ENCODE data around the gene REV3L. TPM values are rescaled to one million over a fixed set of nuclear protein-coding genes. Genes with fewer than 3 reads are reported as not detected.

Gene REV3L
- total and polyA plus RNA-seq, 2 donors (not counting 3 experiments of a cell fraction or from before 2014, with no cell fraction given), result 6.0 to 22.7 TPM

DNA sequence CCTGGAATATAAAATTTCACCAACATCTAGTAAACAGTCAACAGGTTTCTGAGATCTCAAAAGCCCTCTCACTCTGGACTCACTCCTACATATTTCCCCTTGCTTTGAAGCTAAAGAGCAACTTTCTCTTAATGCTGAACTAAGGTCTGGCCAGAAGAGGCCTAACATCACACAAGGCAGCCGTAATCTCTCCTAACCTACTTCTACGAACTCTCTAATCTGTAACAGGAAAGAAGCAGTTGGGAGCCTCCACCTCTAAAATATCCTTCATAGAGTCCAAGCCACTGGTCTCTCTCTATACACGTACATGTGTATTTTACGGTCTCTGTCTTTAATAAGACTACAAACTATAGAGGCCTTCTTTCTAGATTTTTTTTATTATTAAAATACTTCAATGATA, 72.0 kb downstream of the REV3L start:
- dilution Hi-C loops (cut with MboI; ENCODE audit: extremely low pct_ligation_motif_present, low sequenced_read_pairs) (no loop called here), intact Hi-C loops (cut with micrococcal nuclease) (no loop called here)
- CTCF ChIA-PET, result interaction anchor here (1.1 to 1.8 kb wide), 2 partner anchors 14 to 67 kb away, joined by 3 to 10 read pairs; no protein-coding TSS in a partner anchor
- H3K36me3 ChIP-seq (ENCODE audit: control insufficient read depth in 2 of 2, extremely low read depth in 1 of 2, insufficient read depth in 2 of 2, low read length in 2 of 2), result peaks cover 0 to 3% of the 10 kb centered on the region in 2 experiments
- H3K79me2 ChIP-seq (ENCODE audit: control insufficient read depth, insufficient read depth, low read length), result no peaks in the 10 kb centered on the region
- no peaks in the 10 kb centered on the region for H3K9me1 ChIP-seq (replicated peaks; ENCODE audit: control insufficient read depth, extremely low read depth, insufficient read depth, low read length)
- TF ChIP-seq POLR2AphosphoS5 (IDR thresholded peaks at IDR 0.05; ENCODE audit: insufficient read depth, low read depth, low read length) (no peak), POLR2A (IDR thresholded peaks at IDR 0.05; ENCODE audit: low read depth, low read length) (no peak), MYC (IDR thresholded peaks at IDR 0.05; ENCODE audit: low read depth, low read length) (no peak)
- TF ChIP-seq, protein P1, sequence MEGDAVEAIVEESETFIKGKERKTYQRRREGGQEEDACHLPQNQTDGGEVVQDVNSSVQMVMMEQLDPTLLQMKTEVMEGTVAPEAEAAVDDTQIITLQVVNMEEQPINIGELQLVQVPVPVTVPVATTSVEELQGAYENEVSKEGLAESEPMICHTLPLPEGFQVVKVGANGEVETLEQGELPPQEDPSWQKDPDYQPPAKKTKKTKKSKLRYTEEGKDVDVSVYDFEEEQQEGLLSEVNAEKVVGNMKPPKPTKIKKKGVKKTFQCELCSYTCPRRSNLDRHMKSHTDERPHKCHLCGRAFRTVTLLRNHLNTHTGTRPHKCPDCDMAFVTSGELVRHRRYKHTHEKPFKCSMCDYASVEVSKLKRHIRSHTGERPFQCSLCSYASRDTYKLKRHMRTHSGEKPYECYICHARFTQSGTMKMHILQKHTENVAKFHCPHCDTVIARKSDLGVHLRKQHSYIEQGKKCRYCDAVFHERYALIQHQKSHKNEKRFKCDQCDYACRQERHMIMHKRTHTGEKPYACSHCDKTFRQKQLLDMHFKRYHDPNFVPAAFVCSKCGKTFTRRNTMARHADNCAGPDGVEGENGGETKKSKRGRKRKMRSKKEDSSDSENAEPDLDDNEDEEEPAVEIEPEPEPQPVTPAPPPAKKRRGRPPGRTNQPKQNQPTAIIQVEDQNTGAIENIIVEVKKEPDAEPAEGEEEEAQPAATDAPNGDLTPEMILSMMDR (IDR thresholded peaks at IDR 0.05; ENCODE audit: extremely low read depth in 1 of 2, insufficient read depth in 1 of 2, low read depth in 1 of 2, low read length in 2 of 2), result no peak
- TF ChIP-seq, protein P2, sequence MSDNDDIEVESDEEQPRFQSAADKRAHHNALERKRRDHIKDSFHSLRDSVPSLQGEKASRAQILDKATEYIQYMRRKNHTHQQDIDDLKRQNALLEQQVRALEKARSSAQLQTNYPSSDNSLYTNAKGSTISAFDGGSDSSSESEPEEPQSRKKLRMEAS (IDR thresholded peaks at IDR 0.05; ENCODE audit: insufficient read depth, insufficient read length), result no peak
- H3K9ac ChIP-seq (replicated peaks; ENCODE audit: extremely low read depth, insufficient read depth, low read length), result no peak overlapping the region
- H3K27me3 ChIP-seq (ENCODE audit: control insufficient read depth in 2 of 2, insufficient read depth in 2 of 2, low read length in 2 of 2), result no peaks in the 10 kb centered on the region
- POLR2A ChIA-PET, result no interaction called here
- no peak for FAIRE-seq
- H2AFZ ChIP-seq (ENCODE audit: low read depth, low read length), result no peak overlapping the region
- H3K9me3 ChIP-seq (replicated peaks; ENCODE audit: control insufficient read depth, insufficient read depth, low read length), result no peaks in the 10 kb centered on the region
- H3K4me2 ChIP-seq (ENCODE audit: insufficient read depth, low read length), result no peak overlapping the region
- no peaks in the 10 kb centered on the region for H3K4me1 ChIP-seq (ENCODE audit: control insufficient read depth, extremely low read depth, insufficient read depth, low read length)
- no peak for DNase-seq (ENCODE audit: low read depth, low spot score)
- BruUV-seq (replicated peaks), result no TSS peak
- H3K4me3 ChIP-seq (replicated peaks in 1 of 3; ENCODE audit: insufficient read depth in 1 of 3, low read depth in 1 of 3, low read length in 3 of 3), result no peak overlapping the region
- H3K27ac ChIP-seq (ENCODE audit: insufficient read depth, low read depth, low read length), result no peak overlapping the region
- no peaks in the 10 kb centered on the region for H4K20me1 ChIP-seq (replicated peaks; ENCODE audit: control insufficient read depth, extremely low read depth, insufficient read depth, low read length)

DNA sequence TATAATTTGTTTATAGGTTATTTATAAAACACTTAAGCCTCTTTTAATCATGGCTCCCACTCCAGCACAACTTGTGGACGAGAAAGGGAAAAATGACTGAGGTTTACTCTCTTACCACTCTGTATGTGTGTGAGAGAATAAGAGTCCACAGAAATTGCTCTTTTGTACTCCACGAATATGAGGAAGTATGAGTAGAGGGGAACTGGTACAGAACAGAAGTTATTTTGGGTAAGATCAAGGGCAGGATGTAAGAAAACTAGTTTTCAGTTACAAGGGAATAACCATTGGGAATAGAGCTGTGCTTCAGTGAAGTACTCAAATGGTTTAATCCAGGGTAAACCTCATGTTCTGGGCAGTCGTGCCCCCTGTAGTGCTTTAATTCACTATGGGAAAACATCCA, 72.6 kb downstream of the REV3L start:
- Histone ChIP-seq H2AFZ (ENCODE audit: low read depth, low read length) (no peak overlapping the region), H3K36me3 (ENCODE audit: control insufficient read depth in 2 of 2, extremely low read depth in 1 of 2, insufficient read depth in 2 of 2, low read length in 2 of 2) (peaks cover 0 to 3% of the 10 kb centered on the region in 2 experiments), H3K4me3 (replicated peaks in 1 of 3; ENCODE audit: insufficient read depth in 1 of 3, low read depth in 1 of 3, low read length in 3 of 3) (no peak overlapping the region), H3K9me1 (replicated peaks; ENCODE audit: control insufficient read depth, extremely low read depth, insufficient read depth, low read length) (no peaks in the 10 kb centered on the region), H3K9ac (replicated peaks; ENCODE audit: extremely low read depth, insufficient read depth, low read length) (no peak overlapping the region), H3K9me3 (replicated peaks; ENCODE audit: control insufficient read depth, insufficient read depth, low read length) (no peaks in the 10 kb centered on the region), H3K27me3 (ENCODE audit: control insufficient read depth in 2 of 2, insufficient read depth in 2 of 2, low read length in 2 of 2) (no peaks in the 10 kb centered on the region), H3K27ac (ENCODE audit: insufficient read depth, low read depth, low read length) (no peak overlapping the region), H3K4me2 (ENCODE audit: insufficient read depth, low read length) (no peak overlapping the region), H3K4me1 (ENCODE audit: control insufficient read depth, extremely low read depth, insufficient read depth, low read length) (no peaks in the 10 kb centered on the region), H4K20me1 (replicated peaks; ENCODE audit: control insufficient read depth, extremely low read depth, insufficient read depth, low read length) (no peaks in the 10 kb centered on the region), H3K79me2 (ENCODE audit: control insufficient read depth, insufficient read depth, low read length) (no peaks in the 10 kb centered on the region)
- ChIA-PET CTCF (interaction anchor here (1.1 to 1.8 kb wide), 2 partner anchors 15 to 68 kb away, joined by 3 to 10 read pairs; no protein-coding TSS in a partner anchor), POLR2A (no interaction called here)
- dilution Hi-C loops (cut with MboI; ENCODE audit: extremely low pct_ligation_motif_present, low sequenced_read_pairs), result no loop called here
- intact Hi-C loops (cut with micrococcal nuclease), result no loop called here
- BruUV-seq (replicated peaks), result no TSS peak
- no peak for TF ChIP-seq JUN (IDR thresholded peaks at IDR 0.05; ENCODE audit: borderline replicate concordance, insufficient read depth, insufficient read length, low read depth)
- no peak for TF ChIP-seq POLR2AphosphoS5 (IDR thresholded peaks at IDR 0.05; ENCODE audit: insufficient read depth, low read depth, low read length)
- TF ChIP-seq POLR2A (IDR thresholded peaks at IDR 0.05; ENCODE audit: low read depth, low read length), result no peak
- TF ChIP-seq, protein P1 (IDR thresholded peaks at IDR 0.05; ENCODE audit: extremely low read depth in 1 of 2, insufficient read depth in 1 of 2, low read depth in 1 of 2, low read length in 2 of 2), result no peak
- no peak for TF ChIP-seq FOS (IDR thresholded peaks at IDR 0.05; ENCODE audit: borderline replicate concordance, insufficient read depth, low read length)
- no peak for TF ChIP-seq EZH2 (IDR thresholded peaks at IDR 0.05; ENCODE audit: borderline replicate concordance, low read depth, low read length, severe bottlenecking)
- TF ChIP-seq GATA2 (IDR thresholded peaks at IDR 0.05; ENCODE audit: insufficient read depth, insufficient read length, low read depth, low read length), result no peak
- TF ChIP-seq MYC (IDR thresholded peaks at IDR 0.05; ENCODE audit: low read depth, low read length), result no peak
- TF ChIP-seq, protein P2 (IDR thresholded peaks at IDR 0.05; ENCODE audit: insufficient read depth, insufficient read length), result no peak
- no peak for FAIRE-seq
- DNase-seq (ENCODE audit: low read depth, low spot score), result no peak

Measured in endothelial cell of umbilical vein (primary cell).